Activated CD4-positive, alpha-beta T cell treated with anti-CD3 and anti-CD28 coated beads, Interleukin-2, amount 10 ng/mL, durations not matched to agents 24 days and 14 days (primary cell): ENCODE data around the gene GNAS. TPM values are rescaled to one million over a fixed set of nuclear protein-coding genes. Genes with fewer than 3 reads are reported as not detected.

Experiments
- DNase-seq: peaks from one replicate; pipeline ENCODE4 v3.0.0; 2022
- H3K27ac Mint-ChIP-seq: one replicate; pipeline ENCODE4 v1.8.0; 2022; ENCODE audit warnings: mild to moderate bottlenecking, mixed read lengths
- H3K27me3 Mint-ChIP-seq: one replicate; pipeline ENCODE4 v1.8.0; 2022; ENCODE audit warnings: mixed read lengths
- H3K36me3 Mint-ChIP-seq: one replicate; pipeline ENCODE4 v1.8.0; 2022; ENCODE audit warnings: low read depth, mild to moderate bottlenecking, mixed read lengths
- H3K4me1 Mint-ChIP-seq: one replicate; pipeline ENCODE4 v1.8.0; 2021; ENCODE audit warnings: mixed read lengths
- H3K4me3 Mint-ChIP-seq: one replicate; pipeline ENCODE4 v1.8.0; 2022; ENCODE audit warnings: mild to moderate bottlenecking, moderate library complexity, mixed read lengths
- H3K9me3 Mint-ChIP-seq: one replicate; pipeline ENCODE4 v1.8.0; 2021; ENCODE audit warnings: mixed read lengths
- intact Hi-C: fragments of 100-400 bp; cut with micrococcal nuclease; formaldehyde crosslinking; loops from one replicate; pipeline ENCODE4 v1.15.1; 2023
- total RNA-seq: library from RNA; stranded (reverse); gene quantifications from 2 replicates; pipeline ENCODE4 v1.2.3, GENCODE V29; 2022

The GNAS gene
- total RNA-seq, 1 donor from 2014 or later = 523 TPM

GRCh38 chr20:58907320-58908137 lies 55.0 kb downstream of the GNAS start:
- no peaks in the 10 kb centered on the region for H3K27me3 Mint-ChIP-seq
- DNase-seq = peak; percentile 84
- peaks cover 36% of the 10 kb centered on the region for H3K4me1 Mint-ChIP-seq
- peaks cover 82% of the 10 kb centered on the region for H3K36me3 Mint-ChIP-seq
- H3K27ac Mint-ChIP-seq = peak overlapping the region; percentile 91
- no peaks in the 10 kb centered on the region for H3K9me3 Mint-ChIP-seq
- H3K4me3 Mint-ChIP-seq = peak overlapping the region; percentile 77
- intact Hi-C loops = no loop called here

GRCh38 chr20:58908221-58908620 lies 55.7 kb downstream of the GNAS start:
- Mint-ChIP-seq H3K4me1 (peaks cover 35% of the 10 kb centered on the region), H3K27ac (peak overlapping the region; percentile 91), H3K27me3 (no peaks in the 10 kb centered on the region), H3K9me3 (no peaks in the 10 kb centered on the region), H3K36me3 (peaks cover 77% of the 10 kb centered on the region), H3K4me3 (peak overlapping the region; percentile 77)
- no peak for DNase-seq
- intact Hi-C loops = no loop called here

- Mint-ChIP-seq H3K36me3 (peaks cover 70% of the 10 kb centered on the region), H3K4me3 (no peak overlapping the region), H3K4me1 (peaks cover 32% of the 10 kb centered on the region), H3K9me3 (no peaks in the 10 kb centered on the region), H3K27ac (no peak overlapping the region), H3K27me3 (no peaks in the 10 kb centered on the region)
- DNase-seq = no peak
- intact Hi-C loops = no loop called here
Observed at GRCh38 chr20:58908941-58909340, 56.4 kb downstream of the GNAS start.

GRCh38 chr20:58909585-58909984 lies 57.1 kb downstream of the GNAS start:
- no peaks in the 10 kb centered on the region for H3K27me3 Mint-ChIP-seq

GRCh38 chr20:58910473-58910872 lies 58.0 kb downstream of the GNAS start:
- intact Hi-C loops = no loop called here
- Mint-ChIP-seq H3K4me1 (peaks cover 25% of the 10 kb centered on the region), H3K36me3 (peaks cover 60% of the 10 kb centered on the region), H3K27ac (no peak overlapping the region), H3K4me3 (no peak overlapping the region), H3K27me3 (no peaks in the 10 kb centered on the region), H3K9me3 (no peaks in the 10 kb centered on the region)
- DNase-seq = no peak

More at GRCh38 chr20:58909585-58909984, 57.1 kb downstream of the GNAS start:
- no peaks in the 10 kb centered on the region for H3K9me3 Mint-ChIP-seq
- H3K4me1 Mint-ChIP-seq = peaks cover 32% of the 10 kb centered on the region
- no peak overlapping the region for H3K4me3 Mint-ChIP-seq
- H3K36me3 Mint-ChIP-seq = peaks cover 67% of the 10 kb centered on the region
- H3K27ac Mint-ChIP-seq = no peak overlapping the region
- no peak for DNase-seq
- intact Hi-C loops = no loop called here

GRCh38 chr20:58911309-58911708 lies 58.8 kb downstream of the GNAS start:
- Mint-ChIP-seq H3K4me1 (peaks cover 19% of the 10 kb centered on the region), H3K36me3 (peaks cover 54% of the 10 kb centered on the region), H3K27ac (no peak overlapping the region)

GRCh38 chr20:58911970-58912369 lies 59.5 kb downstream of the GNAS start:
- no peaks in the 10 kb centered on the region for H3K27me3 Mint-ChIP-seq
- H3K27ac Mint-ChIP-seq = no peak overlapping the region
- DNase-seq = no peak
- no peak overlapping the region for H3K4me3 Mint-ChIP-seq
- intact Hi-C loops = no loop called here
- H3K9me3 Mint-ChIP-seq = no peaks in the 10 kb centered on the region
- H3K4me1 Mint-ChIP-seq = peaks cover 14% of the 10 kb centered on the region
- H3K36me3 Mint-ChIP-seq = peaks cover 49% of the 10 kb centered on the region

More at GRCh38 chr20:58911309-58911708, 58.8 kb downstream of the GNAS start:
- intact Hi-C loops = no loop called here
- H3K4me3 Mint-ChIP-seq = no peak overlapping the region
- DNase-seq = no peak
- no peaks in the 10 kb centered on the region for H3K9me3 Mint-ChIP-seq
- H3K27me3 Mint-ChIP-seq = no peaks in the 10 kb centered on the region

GRCh38 chr20:58913079-58913478 lies 60.6 kb downstream of the GNAS start:
- Mint-ChIP-seq H3K36me3 (peaks cover 38% of the 10 kb centered on the region), H3K9me3 (no peaks in the 10 kb centered on the region), H3K27me3 (peaks cover 2% of the 10 kb centered on the region), H3K27ac (no peak overlapping the region), H3K4me3 (no peak overlapping the region), H3K4me1 (peaks cover 5% of the 10 kb centered on the region)
- intact Hi-C loops = no loop called here
- DNase-seq = no peak

GRCh38 chr20:58918621-58919020 lies 66.1 kb downstream of the GNAS start:
- Mint-ChIP-seq H3K27me3 (peaks cover 25% of the 10 kb centered on the region), H3K4me3 (no peak overlapping the region), H3K4me1 (no peaks in the 10 kb centered on the region), H3K27ac (no peak overlapping the region), H3K9me3 (no peaks in the 10 kb centered on the region), H3K36me3 (no peaks in the 10 kb centered on the region)
- intact Hi-C loops = no loop called here
- DNase-seq = no peak

- DNase-seq = no peak
- no peaks in the 10 kb centered on the region for H3K9me3 Mint-ChIP-seq
- no peak overlapping the region for H3K27ac Mint-ChIP-seq
- H3K27me3 Mint-ChIP-seq = peaks cover 28% of the 10 kb centered on the region
- no peak overlapping the region for H3K4me3 Mint-ChIP-seq
- no peaks in the 10 kb centered on the region for H3K4me1 Mint-ChIP-seq
- no peaks in the 10 kb centered on the region for H3K36me3 Mint-ChIP-seq
- intact Hi-C loops = no loop called here
Observed at GRCh38 chr20:58921564-58921963, 69.0 kb downstream of the GNAS start.

GRCh38 chr20:58922036-58922435 lies 69.5 kb downstream of the GNAS start:
- Mint-ChIP-seq H3K4me1 (no peaks in the 10 kb centered on the region), H3K9me3 (no peaks in the 10 kb centered on the region), H3K4me3 (no peak overlapping the region), H3K27me3 (peaks cover 28% of the 10 kb centered on the region), H3K36me3 (no peaks in the 10 kb centered on the region), H3K27ac (no peak overlapping the region)
- intact Hi-C loops = no loop called here
- no peak for DNase-seq

- intact Hi-C loops = no loop called here
- no peak for DNase-seq
- H3K36me3 Mint-ChIP-seq = no peaks in the 10 kb centered on the region
- H3K9me3 Mint-ChIP-seq = no peaks in the 10 kb centered on the region
- H3K27ac Mint-ChIP-seq = no peak overlapping the region
- no peaks in the 10 kb centered on the region for H3K4me1 Mint-ChIP-seq
- H3K4me3 Mint-ChIP-seq = no peak overlapping the region
- H3K27me3 Mint-ChIP-seq = peaks cover 26% of the 10 kb centered on the region
Observed at GRCh38 chr20:58923117-58923712, 70.7 kb downstream of the GNAS start.

GRCh38 chr20:58926802-58927489 lies 74.4 kb downstream of the GNAS start:
- intact Hi-C loops = no loop called here

GRCh38 chr20:58927490-58928061 lies 75.1 kb downstream of the GNAS start:
- Mint-ChIP-seq H3K27me3 (peaks cover 25% of the 10 kb centered on the region), H3K4me1 (no peaks in the 10 kb centered on the region), H3K4me3 (no peak overlapping the region), H3K36me3 (no peaks in the 10 kb centered on the region), H3K27ac (no peak overlapping the region), H3K9me3 (no peaks in the 10 kb centered on the region)
- intact Hi-C loops = no loop called here
- DNase-seq = no peak

More at GRCh38 chr20:58926802-58927489, 74.4 kb downstream of the GNAS start:
- peaks cover 19% of the 10 kb centered on the region for H3K27me3 Mint-ChIP-seq
- no peak overlapping the region for H3K27ac Mint-ChIP-seq
- H3K4me3 Mint-ChIP-seq = no peak overlapping the region
- no peak for DNase-seq
- H3K9me3 Mint-ChIP-seq = no peaks in the 10 kb centered on the region
- H3K36me3 Mint-ChIP-seq = no peaks in the 10 kb centered on the region
- H3K4me1 Mint-ChIP-seq = no peaks in the 10 kb centered on the region
